Mucosa of descending colon (tissue), 3 donors: ENCODE data around the gene CFAP77. TPM values are rescaled to one million over a fixed set of nuclear protein-coding genes. Genes with fewer than 3 reads are reported as not detected.

ENCODE experiments used
- ATAC-seq: fragments of 200-7000 bp; cut with Tn5 transposase; one replicate; pipeline ENCODE4 v1.9.1; 2020; ENCODE audit warnings: mild to moderate bottlenecking, moderate library complexity
- DNase-seq, 3 donors: peaks; one replicate each; pipeline ENCODE4 v3.0.0-alpha.2; 2020
- H3K36me3 ChIP-seq: fragments of 200-600 bp; one replicate; pipeline ENCODE4 v1.8.0; 2021; ENCODE audit warnings: low read depth, mild to moderate bottlenecking
- H3K4me1 ChIP-seq: fragments of 200-600 bp; one replicate; pipeline ENCODE4 v1.8.0; 2021; ENCODE audit warnings: low read depth, mild to moderate bottlenecking
- H3K4me3 ChIP-seq: fragments of 200-600 bp; one replicate; pipeline ENCODE4 v1.8.0; 2021; ENCODE audit warnings: mild to moderate bottlenecking
- H3K9me3 ChIP-seq: fragments of 200-600 bp; one replicate; pipeline ENCODE4 v1.8.0; 2021; ENCODE audit warnings: mild to moderate bottlenecking
- intact Hi-C, 2 donors: fragments of 100-400 bp; cut with DNase I in 1 of 2; cut with micrococcal nuclease in 1 of 2; formaldehyde crosslinking; loops; one replicate each; pipeline versions ENCODE4 v1.11.0 to v1.11.1; 2022; cut with DNase I, micrococcal nuclease
- total RNA-seq, 3 donors: library from RNA; stranded (reverse); fragmentation: NEBNext Ultra II Directional in 2 of 3; extraction: Animal tissue kit (Norgen Biotek cat#: 25700) in 2 of 3; gene quantifications; one replicate each; pipeline versions ENCODE4 v1.2.1 to v1.2.4, GENCODE V29; 2021 to 2023
- TF ChIP-seq, protein P1 (sequence below): fragments of 200-600 bp; IDR thresholded peaks from one replicate; pipeline ENCODE4 v1.8.0; 2022; ENCODE audit warnings: antibody characterized with exemption, mild to moderate bottlenecking
- donor health status: DM: no; HTN: no; CAD: no; lungs with moderate emphysema.
- donor health status: DM: no; HTN: no; CAD: no.
- donor health status: DM: no; HTN: yes; CAD: no.

CFAP77 gene
- total RNA-seq, 3 donors from 2014 or later, result not detected

DNA sequence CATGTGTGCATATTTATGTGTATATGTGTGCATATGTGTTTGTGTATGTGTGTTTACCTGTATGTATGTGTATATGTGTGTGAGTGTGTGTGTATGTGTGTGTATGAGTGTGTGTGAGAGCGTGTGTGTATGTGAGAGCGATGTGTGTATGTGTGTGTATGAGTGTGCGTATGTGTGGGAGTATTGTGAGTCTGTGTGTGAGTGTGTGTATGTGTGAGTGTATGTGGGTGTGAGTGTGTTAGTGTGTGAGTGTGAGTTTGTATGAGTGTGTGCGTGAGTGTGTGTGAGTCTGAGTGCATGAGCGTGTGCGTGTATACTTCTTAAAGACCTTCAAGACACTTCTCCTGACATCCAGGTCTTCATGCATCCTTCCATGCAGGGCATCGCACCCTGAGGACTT is 49.6 kb downstream of the CFAP77 start:
- intact Hi-C loops, result no loop called here
- no peak for DNase-seq
- Histone ChIP-seq H3K4me3 (no peak overlapping the region), H3K4me1 (no peaks in the 10 kb centered on the region), H3K9me3 (no peaks in the 10 kb centered on the region), H3K36me3 (no peaks in the 10 kb centered on the region)
- TF ChIP-seq, protein P1, sequence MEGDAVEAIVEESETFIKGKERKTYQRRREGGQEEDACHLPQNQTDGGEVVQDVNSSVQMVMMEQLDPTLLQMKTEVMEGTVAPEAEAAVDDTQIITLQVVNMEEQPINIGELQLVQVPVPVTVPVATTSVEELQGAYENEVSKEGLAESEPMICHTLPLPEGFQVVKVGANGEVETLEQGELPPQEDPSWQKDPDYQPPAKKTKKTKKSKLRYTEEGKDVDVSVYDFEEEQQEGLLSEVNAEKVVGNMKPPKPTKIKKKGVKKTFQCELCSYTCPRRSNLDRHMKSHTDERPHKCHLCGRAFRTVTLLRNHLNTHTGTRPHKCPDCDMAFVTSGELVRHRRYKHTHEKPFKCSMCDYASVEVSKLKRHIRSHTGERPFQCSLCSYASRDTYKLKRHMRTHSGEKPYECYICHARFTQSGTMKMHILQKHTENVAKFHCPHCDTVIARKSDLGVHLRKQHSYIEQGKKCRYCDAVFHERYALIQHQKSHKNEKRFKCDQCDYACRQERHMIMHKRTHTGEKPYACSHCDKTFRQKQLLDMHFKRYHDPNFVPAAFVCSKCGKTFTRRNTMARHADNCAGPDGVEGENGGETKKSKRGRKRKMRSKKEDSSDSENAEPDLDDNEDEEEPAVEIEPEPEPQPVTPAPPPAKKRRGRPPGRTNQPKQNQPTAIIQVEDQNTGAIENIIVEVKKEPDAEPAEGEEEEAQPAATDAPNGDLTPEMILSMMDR, result no peak
- ATAC-seq, result no peak

DNA sequence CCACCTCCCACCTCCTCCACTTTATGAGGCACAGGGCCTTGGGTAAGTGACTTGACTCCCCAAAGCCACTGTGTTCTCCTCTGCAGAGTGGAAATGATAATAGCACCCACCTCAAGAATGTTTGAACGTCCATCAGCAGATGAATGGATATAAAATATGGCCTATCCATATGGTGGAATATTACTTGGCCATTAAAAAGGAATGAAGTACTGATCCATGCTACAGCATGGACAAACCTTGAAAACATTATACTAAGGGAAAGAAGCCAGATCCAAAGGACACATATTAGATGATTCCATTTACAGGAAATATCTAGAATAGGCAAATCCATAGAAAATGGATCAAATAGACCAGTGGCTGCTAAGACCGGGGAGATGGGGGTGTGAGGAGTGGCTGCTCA is 50.2 kb downstream of the CFAP77 start:
- no peak for ATAC-seq
- Histone ChIP-seq H3K4me3 (no peak overlapping the region), H3K36me3 (no peaks in the 10 kb centered on the region), H3K9me3 (no peaks in the 10 kb centered on the region), H3K4me1 (no peaks in the 10 kb centered on the region)
- TF ChIP-seq, protein P1, result no peak
- DNase-seq, result no peak
- intact Hi-C loops, result no loop called here

- DNase-seq (no peak), ATAC-seq (no peak)
- TF ChIP-seq, protein P1, result no peak
- Histone ChIP-seq H3K9me3 (no peaks in the 10 kb centered on the region), H3K4me1 (no peaks in the 10 kb centered on the region), H3K4me3 (no peak overlapping the region), H3K36me3 (no peaks in the 10 kb centered on the region)
- intact Hi-C loops, result no loop called here
Observed at GRCh38 chr9:132461281-132461896, 51.4 kb downstream of the CFAP77 start.

DNA sequence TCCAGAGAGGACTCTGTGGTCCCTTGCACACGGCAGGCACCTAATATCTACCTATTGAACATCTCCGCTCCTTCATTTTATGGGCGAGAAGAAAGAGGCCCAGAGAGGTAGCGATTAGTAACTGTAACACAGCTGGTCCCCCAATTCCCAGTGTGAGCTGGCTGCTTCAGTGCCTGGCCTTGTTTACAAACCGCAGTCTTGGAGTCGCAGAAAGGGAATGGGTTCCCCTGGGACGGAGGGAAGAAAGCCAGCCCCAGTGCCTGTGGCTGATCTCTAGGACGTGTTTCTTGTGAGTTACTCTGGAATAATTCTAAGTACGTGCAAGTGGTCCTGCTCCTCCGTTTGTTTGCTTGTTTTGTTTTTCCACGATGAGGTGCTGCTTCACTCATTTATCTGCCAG is 52.0 kb downstream of the CFAP77 start:
- Histone ChIP-seq H3K4me1 (no peaks in the 10 kb centered on the region), H3K36me3 (no peaks in the 10 kb centered on the region), H3K4me3 (no peak overlapping the region), H3K9me3 (no peaks in the 10 kb centered on the region)
- TF ChIP-seq, protein P1, result no peak
- intact Hi-C loops, result no loop called here
- DNase-seq (no peak), ATAC-seq (no peak)

- TF ChIP-seq, protein P1, result no peak
Observed at GRCh38 chr9:132464547-132464946, 54.5 kb downstream of the CFAP77 start.

More at GRCh38 chr9:132464547-132464946, 54.5 kb downstream of the CFAP77 start:
- H3K9me3 ChIP-seq, result no peaks in the 10 kb centered on the region
- H3K4me1 ChIP-seq, result no peaks in the 10 kb centered on the region
- ATAC-seq (no peak), DNase-seq (no peak)
- intact Hi-C loops, result no loop called here
- H3K36me3 ChIP-seq, result no peaks in the 10 kb centered on the region
- no peak overlapping the region for H3K4me3 ChIP-seq
